Activated CD8-positive, alpha-beta T cell treated with anti-CD3 and anti-CD28 coated beads for 36 hours (primary cell): ENCODE data around the gene FBXW2. TPM values are rescaled to one million over a fixed set of nuclear protein-coding genes. Genes with fewer than 3 reads are reported as not detected.
A peak's percentile ranks its signal among the peaks of the same experiment; 100 is the strongest.

ENCODE experiments used
- ATAC-seq: fragments of 200-7000 bp; cut with Tn5 transposase; one replicate; pipeline ENCODE4 v1.10.0; 2021; ENCODE audit warnings: mild to moderate bottlenecking, moderate library complexity
- CTCF ChIA-PET: fragments of 350-600 bp; sonication (Branson Sonifier 250); formaldehyde crosslinking; loops from one replicate; lab custom pipeline; 2021; ENCODE audit warnings: antibody characterized with exemption; lab: Charles Lee
- POLR2A ChIA-PET: fragments of 350-600 bp; sonication (Branson Sonifier 250); formaldehyde crosslinking; loops from one replicate; lab custom pipeline; 2021; ENCODE audit warnings: antibody characterized with exemption; lab: Charles Lee
- DNase-seq: peaks from one replicate; pipeline ENCODE4 v3.0.0-alpha.2; 2020
- H3K27ac Mint-ChIP-seq: one replicate; pipeline ENCODE4 v1.8.0; 2021; ENCODE audit warnings: mild to moderate bottlenecking, mixed read lengths
- H3K27me3 Mint-ChIP-seq: one replicate; pipeline ENCODE4 v1.8.0; 2021; ENCODE audit warnings: mixed read lengths
- H3K36me3 Mint-ChIP-seq: one replicate; pipeline ENCODE4 v1.8.0; 2021; ENCODE audit warnings: low read depth, mixed read lengths
- H3K4me1 Mint-ChIP-seq: one replicate; pipeline ENCODE4 v1.8.0; 2021; ENCODE audit warnings: low read depth, mixed read lengths
- H3K4me3 Mint-ChIP-seq: one replicate; pipeline ENCODE4 v1.8.0; 2021; ENCODE audit warnings: mild to moderate bottlenecking, moderate library complexity, mixed read lengths
- H3K9me3 Mint-ChIP-seq: one replicate; pipeline ENCODE4 v1.8.0; 2021; ENCODE audit warnings: mixed read lengths
- intact Hi-C: fragments of 100-400 bp; cut with micrococcal nuclease; formaldehyde crosslinking; loops from one replicate; pipeline ENCODE4 v1.10.0; 2022
- total RNA-seq, 2 experiments: library from RNA; stranded (reverse); gene quantifications; one replicate each; pipeline ENCODE4 v1.2.3, GENCODE V29; 2021
- TF ChIP-seq, protein P1 (sequence below): fragments of 200-600 bp; IDR thresholded peaks from one replicate; pipeline ENCODE4 v1.8.0; 2022; ENCODE audit warnings: antibody characterized with exemption, mild to moderate bottlenecking

The FBXW2 gene
- total RNA-seq, 2 experiments from 2014 or later: 68.8 to 68.9 TPM

GRCh38 chr9:120742951-120743416, 50.2 kb downstream of the FBXW2 start:
- H3K27ac Mint-ChIP-seq: no peak overlapping the region
- ATAC-seq: peak; percentile 80
- no peaks in the 10 kb centered on the region for H3K9me3 Mint-ChIP-seq
- H3K4me3 Mint-ChIP-seq: no peak overlapping the region
- TF ChIP-seq, protein P1, sequence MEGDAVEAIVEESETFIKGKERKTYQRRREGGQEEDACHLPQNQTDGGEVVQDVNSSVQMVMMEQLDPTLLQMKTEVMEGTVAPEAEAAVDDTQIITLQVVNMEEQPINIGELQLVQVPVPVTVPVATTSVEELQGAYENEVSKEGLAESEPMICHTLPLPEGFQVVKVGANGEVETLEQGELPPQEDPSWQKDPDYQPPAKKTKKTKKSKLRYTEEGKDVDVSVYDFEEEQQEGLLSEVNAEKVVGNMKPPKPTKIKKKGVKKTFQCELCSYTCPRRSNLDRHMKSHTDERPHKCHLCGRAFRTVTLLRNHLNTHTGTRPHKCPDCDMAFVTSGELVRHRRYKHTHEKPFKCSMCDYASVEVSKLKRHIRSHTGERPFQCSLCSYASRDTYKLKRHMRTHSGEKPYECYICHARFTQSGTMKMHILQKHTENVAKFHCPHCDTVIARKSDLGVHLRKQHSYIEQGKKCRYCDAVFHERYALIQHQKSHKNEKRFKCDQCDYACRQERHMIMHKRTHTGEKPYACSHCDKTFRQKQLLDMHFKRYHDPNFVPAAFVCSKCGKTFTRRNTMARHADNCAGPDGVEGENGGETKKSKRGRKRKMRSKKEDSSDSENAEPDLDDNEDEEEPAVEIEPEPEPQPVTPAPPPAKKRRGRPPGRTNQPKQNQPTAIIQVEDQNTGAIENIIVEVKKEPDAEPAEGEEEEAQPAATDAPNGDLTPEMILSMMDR: peak; percentile 79
- intact Hi-C loops: no loop called here
- ChIA-PET CTCF (interaction anchor here (0.7 to 2.0 kb wide), 3 partner anchors 13 to 615 kb away, joined by 3 to 9 read pairs (median 3); no protein-coding TSS in a partner anchor), POLR2A (no interaction called here)
- H3K27me3 Mint-ChIP-seq: no peaks in the 10 kb centered on the region
- peaks cover 4% of the 10 kb centered on the region for H3K4me1 Mint-ChIP-seq
- H3K36me3 Mint-ChIP-seq: no peaks in the 10 kb centered on the region
- no peak for DNase-seq

GRCh38 chr9:120741701-120742100, 51.5 kb downstream of the FBXW2 start:
- intact Hi-C loops: no loop called here
- no peaks in the 10 kb centered on the region for H3K27me3 Mint-ChIP-seq

GRCh38 chr9:120741191-120741590, 52.0 kb downstream of the FBXW2 start:
- H3K9me3 Mint-ChIP-seq: no peaks in the 10 kb centered on the region
- no peaks in the 10 kb centered on the region for H3K4me1 Mint-ChIP-seq
- POLR2A ChIA-PET: no interaction called here
- TF ChIP-seq, protein P1: no peak
- no peak overlapping the region for H3K4me3 Mint-ChIP-seq
- ATAC-seq: no peak
- no peaks in the 10 kb centered on the region for H3K36me3 Mint-ChIP-seq
- H3K27ac Mint-ChIP-seq: no peak overlapping the region
- H3K27me3 Mint-ChIP-seq: no peaks in the 10 kb centered on the region
- intact Hi-C loops: no loop called here
- no peak for DNase-seq
- CTCF ChIA-PET: interaction anchor here (1.7 kb wide), 1 partner anchor 15 kb away, joined by 8 read pairs; no protein-coding TSS in a partner anchor

More at GRCh38 chr9:120741701-120742100, 51.5 kb downstream of the FBXW2 start:
- ATAC-seq (no peak), DNase-seq (no peak)
- H3K36me3 Mint-ChIP-seq: no peaks in the 10 kb centered on the region
- no peak overlapping the region for H3K4me3 Mint-ChIP-seq
- no peak overlapping the region for H3K27ac Mint-ChIP-seq
- ChIA-PET POLR2A (no interaction called here), CTCF (interaction anchor here (1.7 to 2.0 kb wide), 2 partner anchors 14 to 20 kb away, joined by 8 to 9 read pairs; no protein-coding TSS in a partner anchor)
- TF ChIP-seq, protein P1: no peak
- H3K4me1 Mint-ChIP-seq: no peaks in the 10 kb centered on the region
- no peaks in the 10 kb centered on the region for H3K9me3 Mint-ChIP-seq

- intact Hi-C loops: no loop called here
- Mint-ChIP-seq H3K27ac (no peak overlapping the region), H3K9me3 (no peaks in the 10 kb centered on the region), H3K4me1 (no peaks in the 10 kb centered on the region), H3K4me3 (no peak overlapping the region), H3K27me3 (no peaks in the 10 kb centered on the region), H3K36me3 (no peaks in the 10 kb centered on the region)
- TF ChIP-seq, protein P1: no peak
- ATAC-seq: no peak
- POLR2A ChIA-PET: no interaction called here
- DNase-seq: no peak
- CTCF ChIA-PET: interaction anchor here (1.2 kb wide), 1 partner anchor 15 kb away, joined by 3 read pairs; no protein-coding TSS in a partner anchor
Observed at GRCh38 chr9:120740132-120740531, 53.1 kb downstream of the FBXW2 start.

DNA sequence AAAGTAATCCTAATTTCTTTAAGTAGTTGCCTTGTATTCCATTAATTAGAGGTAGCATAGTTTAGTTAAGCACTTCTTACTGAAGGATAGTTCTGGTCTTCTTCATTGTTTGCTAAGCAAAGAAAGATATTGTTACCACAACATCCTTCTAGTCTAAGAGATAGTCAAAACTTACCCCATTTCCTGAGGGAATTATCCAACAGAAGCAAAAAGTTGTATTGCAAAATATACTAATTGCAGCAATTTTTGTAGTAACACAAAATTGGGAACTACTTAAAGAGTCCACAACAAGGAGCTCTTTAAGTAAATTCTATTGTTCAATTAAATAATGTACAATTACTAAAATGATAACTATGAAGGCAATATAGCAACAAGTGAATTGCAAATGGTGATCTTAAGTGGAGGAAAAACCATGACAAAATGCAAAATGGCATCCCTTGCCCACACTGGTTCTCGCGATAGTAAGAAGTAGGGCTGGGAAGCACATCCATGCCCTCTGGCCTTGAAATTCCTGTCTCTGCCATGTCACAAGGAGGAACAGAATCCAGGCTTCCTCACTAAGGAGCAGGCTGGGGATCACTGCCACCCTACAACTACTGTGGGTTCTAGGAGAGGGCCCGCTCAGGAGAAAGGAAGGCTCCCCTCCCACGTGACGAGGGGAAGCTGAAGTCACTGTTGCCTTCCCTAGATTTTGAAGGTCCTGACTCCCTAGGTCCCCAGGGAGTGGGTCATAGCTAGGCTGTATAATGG, 55.6 kb downstream of the FBXW2 start:
- Mint-ChIP-seq H3K27me3 (no peaks in the 10 kb centered on the region), H3K4me1 (no peaks in the 10 kb centered on the region), H3K27ac (no peak overlapping the region), H3K9me3 (no peaks in the 10 kb centered on the region), H3K4me3 (no peak overlapping the region), H3K36me3 (no peaks in the 10 kb centered on the region)
- POLR2A ChIA-PET: no interaction called here
- intact Hi-C loops: no loop called here
- TF ChIP-seq, protein P1: no peak
- CTCF ChIA-PET: interaction anchor here (0.9 kb wide), 1 partner anchor 118 kb away, joined by 3 read pairs; no protein-coding TSS in a partner anchor
- ATAC-seq (no peak), DNase-seq (no peak)
